ENCODE data around the gene INS.

The INS gene

DNA sequence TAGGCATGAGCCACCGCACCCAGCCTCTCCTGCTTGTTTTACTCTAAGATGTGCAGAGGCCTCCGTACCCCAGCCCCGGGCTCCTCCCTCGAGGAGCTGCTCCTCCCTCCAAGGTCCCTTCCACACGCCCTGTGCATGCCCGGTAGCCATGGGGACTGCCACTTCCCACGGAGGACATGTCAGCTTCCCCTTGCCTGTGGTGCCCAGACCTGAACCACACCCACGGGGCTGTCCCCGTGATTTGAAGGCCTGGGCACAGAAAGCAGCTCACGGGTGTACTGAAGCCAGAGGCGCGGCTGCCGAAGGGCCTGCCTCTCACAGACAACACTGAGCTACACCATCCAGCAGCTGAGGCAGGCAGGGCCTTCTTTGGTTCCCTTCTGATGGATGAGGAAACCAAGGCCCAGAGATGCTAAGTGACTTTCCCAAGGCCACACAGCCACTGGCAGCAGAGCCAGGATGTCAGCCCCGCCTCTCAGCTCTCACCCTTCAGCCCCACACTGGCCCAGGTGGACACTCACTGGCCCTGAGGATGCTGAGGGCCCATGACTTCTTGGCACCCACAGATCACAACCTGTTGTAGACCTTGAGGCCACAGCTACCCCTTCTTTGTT, 7.3 kb downstream of the INS start:
- Histone ChIP-seq H3K9ac (ENCODE audit: low read depth, low read length, poor library complexity) (peak overlapping the region; percentile 15), H3K9me3 (replicated peaks in 1 of 2; ENCODE audit: control insufficient read depth in 2 of 2, insufficient read depth in 1 of 2, low read depth in 1 of 2, low read length in 2 of 2) (no peaks in the 10 kb centered on the region), H3K14ac (ENCODE audit: low read length) (no peak overlapping the region), H2AK5ac (ENCODE audit: low read depth, low read length) (peak overlapping the region; percentile 98), H3K4me2 (ENCODE audit: insufficient read depth, low read length, poor library complexity, severe bottlenecking) (no peak overlapping the region), H3K27me3 (ENCODE audit: control insufficient read depth in 3 of 3, insufficient read depth in 3 of 3, low read depth in 1 of 3, low read length in 3 of 3) (peaks cover 0 to 41% (median 2%) of the 10 kb centered on the region in 3 experiments), H3K79me1 (ENCODE audit: low read depth, low read length) (no peaks in the 10 kb centered on the region), H3K4ac (ENCODE audit: low read length) (no peak overlapping the region), H2AFZ (ENCODE audit: low read length) (no peak overlapping the region), H3K18ac (ENCODE audit: low read length) (peak overlapping the region; percentile 55), H4K8ac (ENCODE audit: low read depth, low read length) (no peak overlapping the region), H3K4me1 (ENCODE audit: control insufficient read depth in 2 of 2, insufficient read depth in 1 of 2, low read depth in 1 of 2, low read length in 2 of 2) (peaks cover 0 to 22% of the 10 kb centered on the region in 2 donors), H3K36me3 (replicated peaks in 1 of 2; ENCODE audit: control insufficient read depth in 2 of 2, insufficient read depth in 2 of 2, low read length in 2 of 2) (no peaks in the 10 kb centered on the region), H4K91ac (ENCODE audit: low read depth, low read length, poor library complexity) (peak overlapping the region; percentile 19), H2BK12ac (ENCODE audit: low read length) (peak overlapping the region; percentile 43), H3K4me3 (ENCODE audit: low read length in 2 of 2) (no peak overlapping the region), H2BK120ac (ENCODE audit: low read depth, low read length) (peak overlapping the region; percentile 75), H3K23ac (ENCODE audit: low read depth, low read length, poor library complexity) (peak overlapping the region; percentile 77), H2BK5ac (ENCODE audit: low read length) (no peak overlapping the region), H3K27ac (replicated peaks; ENCODE audit: low read length) (no peak overlapping the region), H2BK15ac (ENCODE audit: low read length) (peak overlapping the region; percentile 97)
- WGBS, 2 donors (ENCODE audit: extremely low coverage in 2 of 2, insufficient read length in 2 of 2, insufficient replicate concordance in 1 of 2): no CpG with 5 or more reads among the region's 14 CpGs
- no peak for DNase-seq (ENCODE audit: low spot score)

DNA sequence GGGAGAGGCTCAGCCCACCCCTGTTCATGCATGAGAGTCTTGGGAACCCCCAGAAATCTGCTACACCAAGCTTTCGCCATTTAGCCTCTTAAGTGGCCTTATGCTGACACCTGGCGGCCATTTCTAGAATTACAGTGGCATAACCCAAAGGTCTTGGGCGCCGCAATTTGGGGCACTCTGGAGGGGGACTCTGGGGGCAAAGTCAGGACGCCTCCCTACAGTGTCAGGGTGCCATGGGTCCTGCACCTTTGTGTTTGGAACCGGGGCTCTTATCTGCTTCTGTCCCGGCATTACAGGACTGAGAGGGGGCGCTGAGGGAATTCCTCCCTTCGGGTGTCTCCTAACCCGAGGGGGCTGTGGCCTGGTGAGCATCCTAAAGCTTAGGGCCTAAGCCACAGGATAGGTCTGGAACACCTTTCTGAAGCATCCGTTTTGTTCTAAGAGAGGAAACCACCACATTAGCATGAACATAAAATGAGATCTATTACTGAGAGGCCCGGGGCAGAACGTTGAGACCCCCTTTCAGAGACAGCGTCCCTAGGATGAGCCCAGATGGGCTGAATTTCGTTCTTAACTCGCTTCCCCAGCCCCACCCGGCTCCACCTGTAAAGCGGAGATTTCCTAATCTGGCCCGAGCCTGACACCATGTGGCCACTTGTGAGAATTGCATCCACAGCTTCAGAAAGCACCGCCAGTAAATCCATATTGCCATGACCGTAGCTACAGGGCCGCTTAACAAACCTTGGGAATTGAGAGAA, 9.3 kb downstream of the INS start:
- Histone ChIP-seq H3K23ac (ENCODE audit: low read depth, low read length, poor library complexity) (no peak overlapping the region), H3K9ac (ENCODE audit: low read depth, low read length, poor library complexity) (no peak overlapping the region), H4K8ac (ENCODE audit: low read depth, low read length) (no peak overlapping the region), H2BK120ac (ENCODE audit: low read depth, low read length) (no peak overlapping the region), H2BK12ac (ENCODE audit: low read length) (no peak overlapping the region), H2AFZ (ENCODE audit: low read length) (peak overlapping the region; percentile 66), H3K14ac (ENCODE audit: low read length) (no peak overlapping the region), H4K91ac (ENCODE audit: low read depth, low read length, poor library complexity) (no peak overlapping the region), H2BK15ac (ENCODE audit: low read length) (peak overlapping the region; percentile 76), H3K79me1 (ENCODE audit: low read depth, low read length) (no peaks in the 10 kb centered on the region), H3K4me2 (ENCODE audit: insufficient read depth, low read length, poor library complexity, severe bottlenecking) (peak overlapping the region; percentile 36), H3K36me3 (replicated peaks in 1 of 2; ENCODE audit: control insufficient read depth in 2 of 2, insufficient read depth in 2 of 2, low read length in 2 of 2) (no peaks in the 10 kb centered on the region), H2BK5ac (ENCODE audit: low read length) (no peak overlapping the region), H3K4ac (ENCODE audit: low read length) (no peak overlapping the region), H2AK5ac (ENCODE audit: low read depth, low read length) (peak overlapping the region; percentile 33), H3K4me3 (ENCODE audit: low read length in 2 of 2) (no peak overlapping the region), H3K4me1 (ENCODE audit: control insufficient read depth in 2 of 2, insufficient read depth in 1 of 2, low read depth in 1 of 2, low read length in 2 of 2) (peaks cover 8 to 31% of the 10 kb centered on the region in 2 donors), H3K27ac (replicated peaks; ENCODE audit: low read length) (no peak overlapping the region), H3K9me3 (replicated peaks in 1 of 2; ENCODE audit: control insufficient read depth in 2 of 2, insufficient read depth in 1 of 2, low read depth in 1 of 2, low read length in 2 of 2) (no peaks in the 10 kb centered on the region), H3K27me3 (ENCODE audit: control insufficient read depth in 3 of 3, insufficient read depth in 3 of 3, low read depth in 1 of 3, low read length in 3 of 3) (peaks cover 0 to 61% (median 19%) of the 10 kb centered on the region in 3 experiments), H3K18ac (ENCODE audit: low read length) (peak overlapping the region; percentile 95)
- DNase-seq (ENCODE audit: low spot score): peak; percentile 86
- no CpG with 5 or more reads among the region's 22 CpGs for WGBS, 2 donors (ENCODE audit: extremely low coverage in 2 of 2, insufficient read length in 2 of 2, insufficient replicate concordance in 1 of 2)

DNA sequence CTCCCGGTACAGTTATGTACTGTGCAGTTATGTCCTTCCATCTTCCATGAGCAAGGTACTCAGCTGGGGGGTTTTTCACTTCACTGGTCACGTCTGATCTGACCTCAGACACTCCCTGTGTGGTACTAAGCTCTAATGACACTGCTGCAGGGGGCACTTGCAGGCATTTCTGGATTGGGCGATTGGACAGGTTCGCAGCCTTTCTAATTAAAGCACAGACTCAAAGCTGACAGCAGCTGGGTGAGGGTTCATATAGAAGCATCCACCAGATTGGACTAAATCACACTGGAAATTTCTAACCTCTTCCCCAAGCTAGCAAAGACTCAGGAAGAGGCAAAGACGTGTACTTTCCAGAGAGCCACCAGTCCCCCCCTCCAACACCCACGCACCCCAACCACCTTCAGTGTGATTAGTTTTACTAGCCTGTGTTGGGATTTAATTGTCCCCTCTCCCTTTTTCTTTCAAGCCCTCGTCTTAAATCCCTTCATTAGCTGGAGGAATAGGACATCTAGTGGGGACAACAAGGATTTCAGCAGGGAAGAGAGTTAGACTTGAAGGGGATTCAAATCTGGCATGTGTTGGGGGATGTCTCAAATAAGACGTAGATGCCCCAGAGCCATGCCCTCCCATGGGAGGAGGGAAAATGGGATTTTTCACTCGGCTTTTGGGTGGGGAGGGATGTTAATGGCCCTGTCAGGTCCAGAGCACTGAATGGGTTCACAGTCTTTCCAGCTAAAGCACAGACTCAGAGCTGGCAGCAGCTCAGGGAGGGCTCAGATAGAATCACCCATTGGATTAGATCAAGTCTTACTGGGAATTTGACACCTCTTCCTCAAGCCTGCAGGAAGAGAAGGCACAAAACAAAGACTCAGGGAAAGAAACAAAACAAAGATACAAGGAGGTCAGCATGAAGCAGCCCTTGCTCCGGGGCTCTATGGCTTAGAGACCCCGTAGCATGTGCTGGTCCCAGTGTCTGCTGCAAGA, 10.9 kb downstream of the INS start:
- Histone ChIP-seq H3K4me3 (ENCODE audit: low read length in 2 of 2) (no peak overlapping the region), H4K91ac (ENCODE audit: low read depth, low read length, poor library complexity) (no peak overlapping the region)
- peak; percentile 78 for DNase-seq (ENCODE audit: low spot score)

More for the DNA sequence above, 10.9 kb downstream of the INS start:
- no CpG with 5 or more reads among the region's 11 CpGs for WGBS, 2 donors (ENCODE audit: extremely low coverage in 2 of 2, insufficient read length in 2 of 2, insufficient replicate concordance in 1 of 2)
- Histone ChIP-seq H2BK15ac (ENCODE audit: low read length) (no peak overlapping the region), H2BK12ac (ENCODE audit: low read length) (no peak overlapping the region), H4K8ac (ENCODE audit: low read depth, low read length) (no peak overlapping the region), H2AK5ac (ENCODE audit: low read depth, low read length) (no peak overlapping the region), H3K27ac (replicated peaks; ENCODE audit: low read length) (peak overlapping the region; percentile 54), H3K4me1 (ENCODE audit: control insufficient read depth in 2 of 2, insufficient read depth in 1 of 2, low read depth in 1 of 2, low read length in 2 of 2) (peaks cover 8 to 31% of the 10 kb centered on the region in 2 donors), H2AFZ (ENCODE audit: low read length) (no peak overlapping the region), H3K36me3 (replicated peaks in 1 of 2; ENCODE audit: control insufficient read depth in 2 of 2, insufficient read depth in 2 of 2, low read length in 2 of 2) (no peaks in the 10 kb centered on the region), H3K4me2 (ENCODE audit: insufficient read depth, low read length, poor library complexity, severe bottlenecking) (peak overlapping the region; percentile 20), H2BK120ac (ENCODE audit: low read depth, low read length) (no peak overlapping the region), H3K9me3 (replicated peaks in 1 of 2; ENCODE audit: control insufficient read depth in 2 of 2, insufficient read depth in 1 of 2, low read depth in 1 of 2, low read length in 2 of 2) (no peaks in the 10 kb centered on the region), H3K9ac (ENCODE audit: low read depth, low read length, poor library complexity) (no peak overlapping the region), H3K4ac (ENCODE audit: low read length) (no peak overlapping the region), H3K18ac (ENCODE audit: low read length) (peak overlapping the region; percentile 39), H3K27me3 (ENCODE audit: control insufficient read depth in 3 of 3, insufficient read depth in 3 of 3, low read depth in 1 of 3, low read length in 3 of 3) (peaks cover 12 to 73% (median 34%) of the 10 kb centered on the region in 3 experiments), H2BK5ac (ENCODE audit: low read length) (no peak overlapping the region), H3K79me1 (ENCODE audit: low read depth, low read length) (no peaks in the 10 kb centered on the region), H3K14ac (ENCODE audit: low read length) (no peak overlapping the region), H3K23ac (ENCODE audit: low read depth, low read length, poor library complexity) (no peak overlapping the region)
